NCI-H2227 (cell line): ENCODE data around the gene GAPDHS.
A peak's percentile ranks its signal among the peaks of the same experiment; 100 is the strongest.

Source experiments
- DNase-seq: peaks from one replicate; lab custom pipeline; 2025; ENCODE audit not compliant: unreplicated experiment; lab: John Stamatoyannopoulos, UW

Gene GAPDHS

DNA sequence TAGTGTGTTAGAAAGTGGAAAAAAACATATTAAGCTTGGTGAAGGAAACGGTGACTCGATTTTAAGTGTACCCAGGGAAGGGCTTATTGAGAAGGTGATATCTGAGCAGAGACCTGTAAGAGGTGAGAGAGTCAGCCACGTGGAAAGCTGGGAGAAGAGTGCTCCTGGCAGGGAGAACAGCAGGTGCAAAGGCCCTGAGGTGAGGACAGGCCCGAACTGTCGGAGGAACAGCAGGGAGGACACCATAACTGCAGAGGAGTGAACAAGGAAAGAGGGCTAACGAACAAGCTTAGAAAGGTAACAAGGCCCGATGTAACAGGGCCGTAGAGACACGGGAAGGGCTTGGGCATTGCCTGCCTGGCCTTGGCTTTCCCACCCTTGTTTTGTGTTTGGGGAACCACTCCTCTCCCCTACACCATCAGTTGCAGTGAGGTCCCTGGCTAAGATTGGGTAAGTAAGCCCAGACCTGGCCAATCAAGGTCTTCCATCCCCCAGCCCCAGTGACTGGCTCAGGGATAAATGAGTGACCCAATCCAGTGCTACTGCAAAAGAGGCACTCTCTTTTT, 22.9 kb downstream of the GAPDHS start:
- no peak for DNase-seq

DNA sequence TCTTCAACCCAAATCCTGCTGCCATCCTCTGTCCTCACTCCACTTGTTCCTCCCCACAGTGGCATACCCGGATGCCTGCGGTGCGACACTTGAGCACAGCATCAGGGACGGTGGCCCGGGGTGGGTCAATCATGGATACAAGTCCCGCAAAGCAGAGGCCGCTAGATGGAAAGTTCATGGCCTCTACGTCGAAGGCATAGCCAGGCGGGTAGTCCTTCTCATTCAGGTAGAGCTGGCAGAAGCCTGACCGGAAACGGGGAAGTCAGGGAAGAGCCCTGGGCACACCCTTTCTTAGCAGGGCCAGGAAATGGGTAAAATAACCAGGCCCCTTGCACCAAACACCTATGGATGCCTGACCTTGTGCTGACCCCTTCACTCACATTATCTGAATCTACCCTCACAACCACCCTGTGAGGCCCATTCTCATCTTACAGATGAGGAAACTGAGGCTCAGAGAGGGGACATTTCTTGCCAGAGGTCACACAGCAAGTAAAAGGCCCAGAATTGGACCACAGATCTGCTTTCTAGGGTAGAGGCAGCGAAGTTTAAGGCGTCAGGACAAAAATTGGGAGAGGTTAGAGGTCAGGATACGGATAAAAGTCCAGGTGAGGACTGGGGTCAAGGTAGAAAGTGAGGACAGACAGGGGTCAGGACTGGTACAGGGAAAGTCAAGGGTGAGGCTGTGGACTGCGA, 23.7 kb downstream of the GAPDHS start:
- no peak for DNase-seq

DNA sequence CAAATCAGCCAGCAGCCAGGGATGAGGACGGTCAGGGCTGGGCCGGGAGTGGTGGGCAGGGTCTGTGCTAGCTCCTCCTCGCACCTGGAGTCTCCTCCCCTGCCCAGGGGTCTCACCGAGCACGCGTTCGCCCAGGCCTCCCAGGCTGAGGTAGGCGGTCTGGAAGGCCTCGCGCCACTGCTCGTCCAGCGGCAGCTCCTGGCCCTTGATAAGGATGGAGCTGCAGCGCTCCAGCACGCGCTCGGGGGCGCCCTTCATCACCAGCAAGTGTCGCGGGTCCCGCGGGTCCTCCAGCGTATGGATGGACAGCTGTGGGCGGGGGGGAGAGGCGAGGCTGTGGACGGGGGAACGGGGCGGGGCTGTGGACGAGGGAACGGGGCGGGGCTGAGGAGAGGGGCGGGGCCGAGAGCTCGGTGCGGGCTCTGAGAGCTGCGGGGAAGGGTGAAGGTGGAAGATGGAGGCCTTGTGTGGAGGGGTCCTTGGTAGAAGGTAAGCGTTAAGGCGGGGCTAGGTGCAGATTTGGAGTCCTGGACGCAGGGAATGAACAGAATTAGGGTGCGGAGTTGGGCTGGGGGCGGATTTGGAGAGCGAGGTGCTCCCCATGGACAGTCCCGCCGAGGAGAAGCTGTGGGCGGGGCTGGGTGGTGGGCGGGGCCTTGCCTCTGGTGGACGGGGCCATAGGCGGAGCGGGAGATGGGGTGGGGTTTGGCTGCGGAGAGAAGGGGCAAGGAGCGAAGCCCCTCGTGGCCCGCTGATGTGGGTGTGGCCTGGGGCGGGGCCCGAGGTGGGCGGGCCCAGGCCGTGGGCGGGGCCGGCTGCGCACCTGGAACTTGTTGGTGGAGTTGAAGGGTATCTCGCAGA, 24.5 kb downstream of the GAPDHS start:
- DNase-seq, result peak; percentile 100

DNA sequence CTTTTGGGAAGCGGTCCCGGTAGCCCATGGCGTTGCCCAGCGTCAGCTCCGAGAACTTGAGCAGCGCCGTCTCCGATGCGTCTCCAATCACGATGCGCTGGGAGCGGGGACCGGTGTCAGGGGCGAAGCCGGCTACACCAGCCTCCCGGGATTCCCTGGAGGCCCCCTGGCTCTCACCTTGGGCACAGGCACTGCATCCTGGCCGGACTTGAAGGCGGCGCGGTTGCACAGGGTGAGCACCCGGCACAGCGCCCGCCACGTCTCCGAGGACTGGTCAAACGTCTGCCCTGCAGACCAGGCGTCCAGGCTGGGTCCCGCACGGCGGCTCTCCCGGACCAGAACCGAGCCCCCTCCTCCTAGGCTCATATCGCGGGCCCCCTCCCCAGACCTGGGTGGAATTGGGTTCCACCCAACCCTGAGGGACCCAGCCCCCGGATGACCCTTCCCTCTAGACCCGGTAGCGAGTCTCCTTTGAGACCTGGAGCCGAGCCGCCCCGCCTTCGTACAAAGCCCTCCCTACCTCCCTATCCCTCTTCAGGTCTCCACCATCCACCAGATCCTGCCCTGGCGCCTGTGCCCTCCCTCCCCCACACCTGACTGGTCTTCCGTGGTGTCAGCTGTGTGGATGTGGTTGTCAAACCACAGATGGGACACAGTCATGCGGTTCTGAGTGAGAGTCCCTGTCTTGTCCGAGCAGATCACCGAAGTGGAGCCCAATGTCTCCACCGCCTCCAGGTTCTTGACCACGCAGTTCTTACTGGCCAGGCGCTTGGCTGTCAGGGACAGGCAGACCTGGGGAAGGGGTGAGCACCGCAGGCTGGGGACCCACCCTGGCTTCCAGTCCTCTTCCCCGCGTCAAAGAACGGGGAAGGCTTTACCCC, 25.4 kb downstream of the GAPDHS start:
- DNase-seq, result peak; percentile 74

DNA sequence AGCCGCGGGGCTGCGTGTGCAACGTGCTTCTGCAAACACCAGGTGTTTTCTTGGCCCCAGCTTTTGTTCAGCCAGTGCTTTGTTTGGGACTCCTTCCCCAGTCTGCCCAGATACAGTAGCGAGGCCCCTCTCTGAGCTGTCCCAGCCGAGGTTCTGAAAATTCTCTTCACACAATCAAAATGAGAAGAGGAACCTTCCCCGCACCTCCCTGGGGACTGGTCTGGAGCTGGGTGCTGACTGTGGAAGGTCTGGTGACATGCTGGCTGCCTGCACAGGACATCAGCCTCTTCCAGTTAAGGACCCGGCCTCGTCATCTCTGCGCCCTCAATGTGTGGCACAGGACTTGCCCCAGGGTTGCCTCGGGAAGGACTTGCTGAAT, 26.0 kb downstream of the GAPDHS start:
- no peak for DNase-seq

DNA sequence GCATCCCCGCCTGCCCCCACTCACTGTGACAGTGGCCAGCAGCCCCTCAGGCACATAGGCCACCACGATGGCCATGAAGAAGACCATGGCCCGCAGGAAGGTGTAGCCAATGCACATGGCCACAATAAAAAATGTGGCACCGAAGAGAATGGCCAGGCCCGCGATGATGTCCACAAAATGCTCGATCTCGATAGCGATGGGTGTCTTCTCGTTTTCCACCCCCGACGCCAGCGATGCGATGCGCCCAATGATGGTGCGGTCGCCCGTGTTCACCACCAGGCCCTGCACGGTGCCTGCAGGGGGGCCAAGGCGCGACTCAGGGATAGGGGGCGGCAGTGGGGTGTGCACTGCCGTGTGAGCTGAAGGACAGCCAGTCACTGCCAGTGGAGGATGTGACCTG, 26.5 kb downstream of the GAPDHS start:
- no peak for DNase-seq

DNA sequence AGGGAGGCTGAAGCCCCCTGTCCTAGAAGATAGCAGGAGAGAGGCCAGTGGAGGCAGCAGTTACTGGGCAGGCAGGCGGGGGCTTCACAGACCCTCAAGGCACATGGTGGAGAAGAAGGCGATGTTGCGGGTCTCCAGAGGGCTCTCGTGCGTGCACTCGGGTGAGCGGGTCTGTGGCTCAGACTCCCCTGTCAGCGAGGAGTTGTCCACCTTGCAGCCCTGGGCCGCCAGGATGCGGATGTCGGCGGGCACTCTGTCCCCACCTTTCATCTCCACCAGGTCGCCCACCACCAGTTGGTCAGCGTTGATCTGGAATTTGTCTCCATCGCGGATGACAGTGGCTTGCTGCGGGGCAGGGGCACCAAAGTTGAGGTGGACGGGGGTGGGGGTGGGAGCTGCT, 27.0 kb downstream of the GAPDHS start:
- no peak for DNase-seq

DNA sequence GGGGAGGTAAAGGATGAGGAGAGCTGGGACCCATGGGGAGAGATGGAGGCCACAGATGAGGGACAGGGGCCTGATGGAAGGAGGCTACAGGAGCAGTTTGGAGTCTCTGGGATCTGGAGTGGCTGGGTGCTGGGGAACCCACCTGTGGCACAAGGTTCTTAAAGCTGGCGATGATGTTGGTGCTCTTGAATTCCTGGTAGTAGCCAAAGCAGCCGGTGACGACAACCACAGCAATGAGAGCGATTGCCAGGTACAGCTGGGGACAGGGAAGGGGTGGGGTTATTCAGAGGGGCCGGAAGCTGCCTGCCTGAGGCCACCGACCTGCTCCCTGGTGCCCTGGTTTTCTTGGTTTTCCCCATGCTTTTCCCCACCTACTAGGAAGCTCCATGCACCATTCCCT, 27.4 kb downstream of the GAPDHS start:
- DNase-seq, result no peak

DNA sequence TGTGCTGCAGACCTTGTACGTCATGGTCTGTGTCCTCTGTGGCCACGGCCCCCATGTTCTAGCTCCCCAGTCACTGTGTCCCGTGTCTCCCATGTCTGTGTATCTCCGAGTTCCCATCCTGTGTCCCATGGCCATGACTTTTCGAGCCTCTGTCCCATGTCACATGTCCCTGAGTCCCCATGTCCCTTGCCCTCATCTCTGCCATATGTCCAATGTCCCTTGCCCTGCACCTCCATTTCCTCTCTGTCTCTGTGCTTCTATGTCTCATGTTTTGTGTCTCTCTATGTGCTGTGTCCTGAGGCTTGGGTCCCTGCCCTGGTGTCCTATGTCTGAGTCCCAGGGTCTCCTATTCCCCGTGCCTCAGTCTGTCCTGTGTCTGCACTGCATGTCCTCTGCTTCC, 28.2 kb downstream of the GAPDHS start:
- DNase-seq, result no peak

DNA sequence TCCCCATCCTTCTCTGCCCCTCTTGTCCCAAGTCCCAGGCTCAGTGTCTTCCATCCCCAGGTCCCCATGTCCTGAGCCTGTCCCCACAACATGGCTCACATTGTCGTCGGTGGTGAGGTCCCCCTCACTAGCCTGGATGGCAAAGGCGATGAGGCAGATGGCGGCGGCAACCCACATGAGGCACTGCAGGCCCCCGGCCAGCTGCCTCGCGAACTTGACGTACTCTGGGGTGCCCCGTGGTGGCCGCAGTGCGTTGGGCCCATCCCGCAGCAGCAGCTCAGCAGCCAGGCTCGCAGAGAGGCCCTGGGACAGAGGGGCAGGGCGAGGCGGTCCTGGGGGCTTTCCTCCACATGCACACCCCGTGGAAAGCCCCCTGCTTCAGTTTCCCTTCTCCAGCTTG, 29.1 kb downstream of the GAPDHS start:
- no peak for DNase-seq

DNA sequence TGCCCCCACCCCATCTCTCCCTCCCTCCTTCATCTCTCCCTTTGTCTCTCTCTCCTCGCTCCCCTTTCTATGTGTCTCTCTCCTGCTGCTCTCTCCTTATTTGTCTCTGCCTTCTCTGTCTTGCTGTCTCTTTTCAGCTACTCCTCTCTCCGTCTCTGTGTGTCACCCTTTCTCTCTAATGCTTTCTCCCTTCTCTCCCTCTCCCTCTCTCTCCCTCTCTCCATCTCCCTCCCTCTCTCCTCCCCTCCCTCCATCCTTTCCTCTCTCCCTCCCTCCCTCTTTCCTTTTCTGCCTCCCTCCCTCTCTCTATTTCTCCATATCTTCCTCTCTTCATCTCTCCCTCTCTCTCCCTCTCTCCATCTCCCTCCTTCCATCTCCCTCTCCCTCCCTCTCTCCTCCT, 29.5 kb downstream of the GAPDHS start:
- DNase-seq, result no peak

DNA sequence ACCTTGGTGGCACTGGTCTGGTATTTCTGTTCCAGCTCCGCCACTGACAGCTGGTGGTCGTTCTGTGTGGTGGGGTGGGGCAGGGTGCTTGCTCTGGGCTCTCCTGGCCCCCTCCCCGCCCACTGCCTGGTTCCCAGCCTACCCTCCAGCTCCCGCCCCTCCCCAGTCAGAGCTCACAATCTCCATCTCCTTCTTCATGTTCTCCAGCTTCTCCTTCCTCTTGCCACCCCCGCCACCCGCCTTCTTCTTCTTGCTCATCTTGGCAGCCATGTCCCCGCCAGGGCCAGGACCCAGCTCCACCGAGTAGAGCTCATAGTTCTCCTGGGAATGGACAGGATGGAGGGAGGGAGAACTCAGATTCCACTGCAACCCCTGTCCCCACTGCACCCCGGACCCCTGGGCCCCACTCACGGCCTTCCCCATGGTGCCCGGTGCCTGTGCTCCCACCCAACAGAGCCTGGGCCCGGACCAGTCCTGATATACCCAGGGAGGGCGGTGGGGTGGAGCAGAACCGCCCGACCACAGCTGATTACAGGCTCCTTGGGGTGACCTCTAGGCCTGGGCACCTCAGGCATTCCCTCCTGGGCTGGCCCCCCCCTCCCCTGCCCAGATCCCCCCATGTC, 30.1 kb downstream of the GAPDHS start, which contains the start of gene ATP4A:
ATP4A (minus strand) TSS at position 452 of the 623 bp plus-strand sequence; CDS start at position 423, 29 bp downstream.
- no peak for DNase-seq

DNA sequence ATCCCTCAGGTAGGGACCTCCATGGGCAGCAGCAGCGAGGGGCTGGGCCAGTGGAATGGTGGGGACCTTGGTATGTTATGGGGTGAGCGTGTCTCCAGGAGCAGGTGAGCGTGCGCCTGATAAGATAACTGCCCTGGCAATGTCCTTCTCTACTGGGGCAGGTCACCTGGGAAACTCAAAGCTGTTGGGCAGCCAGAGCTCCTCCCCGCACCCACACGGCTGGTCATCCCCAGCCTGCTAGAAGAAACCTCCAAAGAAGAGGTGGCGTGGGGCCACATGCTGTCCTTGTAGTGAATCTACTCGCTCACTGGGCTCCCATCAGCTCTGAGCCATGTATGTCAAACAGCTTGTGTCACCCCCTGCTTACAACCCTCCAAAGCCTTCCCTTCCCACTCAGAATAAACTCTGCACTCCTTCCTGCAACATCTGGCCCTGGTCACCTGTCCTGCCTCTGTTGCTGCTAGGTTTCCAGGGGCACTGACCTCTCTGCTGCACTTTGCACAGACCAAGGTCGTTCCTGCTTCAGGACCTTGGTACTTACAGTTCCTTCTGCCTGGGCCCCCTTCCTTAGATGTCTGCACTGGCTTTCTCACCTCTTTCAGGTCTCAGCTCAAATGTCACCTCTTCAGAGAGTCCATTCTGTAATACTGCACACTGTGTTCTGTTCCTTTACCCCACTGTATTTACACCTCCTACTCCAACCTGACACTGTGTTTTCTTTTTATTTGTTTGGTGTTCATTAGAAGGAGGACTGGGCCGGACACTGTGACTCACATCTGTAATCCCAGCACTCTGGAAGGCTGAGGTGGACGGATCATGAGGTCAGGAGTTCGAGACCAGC, 32.0 kb downstream of the GAPDHS start:
- DNase-seq, result no peak

DNA sequence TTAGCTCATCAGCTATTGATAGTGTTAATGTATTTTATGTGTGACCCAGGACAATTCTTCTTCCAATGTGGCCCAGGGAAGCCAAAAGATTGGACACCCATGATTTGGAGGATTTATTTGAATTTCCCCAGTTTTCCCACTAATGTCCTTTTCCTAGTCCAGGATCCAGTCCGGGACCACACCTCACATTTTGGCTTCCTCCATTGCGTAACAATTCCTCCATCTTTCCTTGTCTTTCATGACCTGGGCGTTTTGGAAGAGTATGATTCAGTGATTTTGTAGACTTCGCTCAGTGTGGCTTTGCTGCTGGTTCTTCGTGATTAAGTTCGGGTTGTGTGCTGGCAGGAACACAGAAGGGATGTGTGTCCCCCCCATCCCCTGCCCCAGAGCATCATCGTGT, 33.5 kb downstream of the GAPDHS start:
- no peak for DNase-seq

DNA sequence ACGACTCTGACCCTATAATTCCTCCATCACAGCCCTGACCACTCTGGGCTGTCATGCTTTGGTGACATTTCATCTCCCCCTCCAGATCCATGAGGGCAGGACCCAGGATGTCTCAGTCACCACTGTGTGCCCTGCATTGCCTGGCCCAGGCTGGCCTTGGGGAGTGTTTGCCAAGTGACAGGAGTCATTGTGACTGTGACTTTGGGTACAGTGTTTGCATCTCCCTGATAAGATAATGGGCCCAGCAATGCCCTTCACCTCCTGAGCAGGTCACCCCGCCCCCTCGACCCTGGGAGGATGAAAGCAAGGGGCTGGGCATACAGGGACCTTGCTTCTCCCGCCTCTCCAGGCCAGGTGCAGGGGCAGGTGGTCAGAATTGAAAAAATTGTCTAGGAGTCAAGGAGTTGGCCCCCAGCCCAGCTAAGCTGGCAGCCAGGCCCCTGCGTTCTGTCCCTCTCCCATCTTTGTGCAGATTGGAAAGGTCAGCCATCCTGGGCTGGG, 36.1 kb downstream of the GAPDHS start:
- DNase-seq, result no peak

DNA sequence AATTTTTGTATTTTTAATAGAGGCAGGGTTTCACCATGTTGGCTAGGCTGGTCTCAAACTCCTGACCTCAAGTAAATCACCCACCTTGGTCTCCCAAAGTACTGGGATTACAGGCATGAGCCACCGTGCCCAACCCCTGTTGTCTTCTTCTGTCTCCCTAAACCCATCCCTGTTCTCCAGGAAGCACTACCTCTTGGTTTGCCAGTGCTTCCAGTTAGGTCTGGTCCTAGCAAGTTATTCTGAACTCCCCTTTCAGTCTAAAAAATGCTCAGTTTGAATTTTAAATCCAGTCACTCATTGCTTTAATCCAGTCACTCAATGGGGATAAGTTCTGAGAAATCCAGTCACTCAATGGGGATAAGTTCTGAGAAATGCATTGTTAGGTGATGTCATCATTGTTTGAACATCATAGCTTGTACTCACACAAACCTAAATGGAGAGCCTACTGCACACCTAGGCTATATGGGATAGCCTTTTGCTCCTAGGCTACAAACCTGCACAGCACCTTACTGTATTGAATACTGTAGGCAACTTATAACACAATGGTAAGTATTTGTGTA, 38.2 kb downstream of the GAPDHS start:
- no peak for DNase-seq

DNA sequence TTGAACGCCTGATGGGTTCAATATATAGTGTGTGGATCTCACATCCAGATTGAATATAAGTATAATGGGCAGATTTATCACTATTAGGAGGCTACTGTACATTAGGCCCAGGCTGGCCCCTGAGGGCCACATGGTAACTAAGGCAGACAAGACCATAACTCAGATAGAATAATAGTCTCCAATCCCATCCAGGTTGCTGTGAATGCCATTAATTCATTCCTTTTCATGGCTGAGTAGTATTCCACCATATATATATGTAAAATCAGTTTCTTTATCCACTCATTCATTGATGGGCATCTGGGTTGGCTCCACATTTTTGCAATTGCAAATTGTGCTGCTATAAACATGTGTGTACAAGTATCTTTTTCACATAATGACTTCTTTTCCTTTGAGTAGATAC, 44.7 kb downstream of the GAPDHS start:
- DNase-seq, result no peak

DNA sequence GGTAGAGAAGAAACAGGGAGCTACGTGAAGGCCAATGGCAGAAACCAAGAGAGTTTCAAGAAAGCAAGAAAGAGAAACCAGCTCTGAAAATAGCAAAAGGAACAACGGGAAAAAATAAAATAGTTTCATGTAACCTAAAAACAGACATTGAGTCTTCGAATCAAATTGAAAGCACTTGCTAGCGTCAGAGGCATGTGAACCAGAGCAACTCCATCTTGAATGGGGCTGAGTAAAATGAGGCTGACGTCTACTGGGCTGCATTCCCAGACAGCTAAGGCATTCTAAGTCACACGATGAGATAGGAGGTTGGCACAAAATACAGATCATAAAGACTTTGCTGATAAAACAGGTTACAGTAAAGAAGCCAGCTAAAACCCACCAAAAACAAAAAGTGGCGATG, 45.5 kb downstream of the GAPDHS start:
- no peak for DNase-seq

DNA sequence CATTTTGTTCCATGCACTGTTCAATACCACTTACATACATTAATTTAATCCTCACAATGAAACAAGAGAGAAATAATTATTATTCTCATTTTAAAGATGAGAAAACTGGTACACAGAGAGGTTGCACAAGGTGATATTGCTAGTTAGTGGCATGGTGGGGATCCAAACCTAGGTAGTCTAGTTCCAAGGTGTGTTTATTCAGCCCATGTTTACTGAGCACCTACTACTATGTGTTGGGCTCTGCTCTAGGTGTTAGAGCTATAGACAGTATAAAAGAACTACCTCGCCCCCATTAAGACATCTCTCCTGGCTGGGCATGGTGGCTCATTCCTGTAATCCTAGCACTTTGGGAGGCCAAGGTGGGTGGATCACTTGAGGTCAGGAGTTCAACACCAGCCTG, 49.5 kb downstream of the GAPDHS start:
- no peak for DNase-seq
